ENCODE results near the gene MCAT.
"Not testable (repeated sequence)": the region's sequence is repeated elsewhere in the genome, so short reads cannot be mapped to it uniquely, and the experiment has no call there.

The MCAT gene

GRCh38 chr22:43152357-43153071 lies 9.3 kb upstream of the MCAT start:
- peak; percentile 40 to 70 for DNase-seq

DNA sequence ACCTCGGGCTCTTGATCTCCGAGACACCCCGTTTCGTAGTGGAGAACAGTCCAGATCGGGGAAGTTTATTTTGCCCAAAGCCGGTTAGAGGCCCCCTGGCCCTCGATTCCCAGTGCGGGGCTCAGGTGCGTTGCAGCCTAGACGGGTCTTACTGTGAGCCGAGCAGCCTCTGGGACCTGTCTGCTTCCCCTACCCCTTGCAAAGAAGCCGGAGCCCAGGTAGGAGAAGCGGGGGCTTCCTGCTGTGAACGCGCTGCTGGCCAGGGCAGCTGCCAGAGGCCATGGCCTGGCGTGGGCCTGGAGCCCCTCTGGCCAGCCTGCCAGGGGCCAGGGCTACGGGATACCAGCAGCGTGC lies 8.8 kb upstream of the MCAT start:
- no peak for DNase-seq

GRCh38 chr22:43151251-43152002 lies 8.2 kb upstream of the MCAT start, which contains the start of gene TSPO:
TSS of gene TSPO (plus strand) at chr22:43151559. CDS start at chr22:43159239, 7,680 bp downstream.
- peak; percentile 64 to 65 for DNase-seq

GRCh38 chr22:43150731-43151206 lies 7.6 kb upstream of the MCAT start:
- no peak for DNase-seq

GRCh38 chr22:43148581-43148980 lies 5.4 kb upstream of the MCAT start:
- peak in 1 of 2 donors; percentile 18 for DNase-seq

- DNase-seq: peak; percentile 67 to 80
These were observed 4.6 kb upstream of the MCAT start for GRCh38 chr22:43147821-43148220.

DNA sequence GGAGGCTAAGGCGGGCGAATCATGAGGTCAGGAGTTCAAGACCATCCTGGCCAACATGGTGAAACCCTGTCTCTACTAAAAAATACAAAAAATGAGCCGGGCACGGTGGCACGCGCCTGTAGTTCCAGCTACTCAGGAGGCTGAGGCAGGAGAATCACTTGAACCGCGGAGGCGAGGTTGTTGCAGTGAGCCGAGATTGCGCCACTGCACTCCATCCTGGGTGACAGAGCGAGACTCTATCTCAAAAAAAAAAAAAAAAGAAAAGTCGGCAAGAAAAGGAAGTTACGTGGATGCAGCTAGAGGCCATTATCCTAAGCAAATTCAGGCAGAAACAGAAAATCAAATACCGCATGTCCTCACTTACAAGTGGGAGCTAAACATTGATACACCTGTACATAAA lies 3.1 kb upstream of the MCAT start:
- peak; percentile 48 to 63 for DNase-seq

GRCh38 chr22:43145371-43145770 lies 2.2 kb upstream of the MCAT start:
- DNase-seq: not testable (repeated sequence)

GRCh38 chr22:43144949-43145348 lies 1.8 kb upstream of the MCAT start:
- DNase-seq: no peak

GRCh38 chr22:43136801-43137200 lies 6.4 kb downstream of the MCAT start:
- DNase-seq: no peak

GRCh38 chr22:43136255-43136654 lies 6.9 kb downstream of the MCAT start:
- DNase-seq: peak in 1 of 2 donors; percentile 45

DNA sequence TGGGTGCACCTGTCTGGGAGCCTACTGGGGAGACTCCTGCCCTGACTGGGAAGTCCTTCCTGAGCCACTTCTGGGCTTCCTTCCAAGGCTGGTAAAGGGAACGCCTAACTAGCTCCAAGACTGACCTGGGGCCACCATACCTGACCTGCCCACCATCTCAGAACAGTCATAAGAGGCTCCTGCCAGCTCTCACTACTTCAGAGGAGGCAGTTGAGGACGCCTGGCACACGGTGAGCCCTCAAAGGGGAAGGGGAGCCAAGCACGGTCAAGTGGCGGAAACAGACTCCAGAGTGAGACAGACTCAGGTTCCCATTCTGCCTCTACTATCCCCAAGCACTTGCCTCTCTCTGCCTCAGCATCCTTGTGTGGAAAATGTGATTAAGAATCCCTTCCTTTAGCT lies 7.6 kb downstream of the MCAT start:
- no peak for DNase-seq

- DNase-seq: no peak
These were observed 8.6 kb downstream of the MCAT start for GRCh38 chr22:43134553-43134952.

GRCh38 chr22:43133401-43133800 lies 9.8 kb downstream of the MCAT start:
- no peak for DNase-seq

GRCh38 chr22:43131773-43132501 lies 11.3 kb downstream of the MCAT start:
- no peak for DNase-seq

- peak in 1 of 2 donors; percentile 58 for DNase-seq
These were observed 13.5 kb downstream of the MCAT start for GRCh38 chr22:43129426-43130425.

DNA sequence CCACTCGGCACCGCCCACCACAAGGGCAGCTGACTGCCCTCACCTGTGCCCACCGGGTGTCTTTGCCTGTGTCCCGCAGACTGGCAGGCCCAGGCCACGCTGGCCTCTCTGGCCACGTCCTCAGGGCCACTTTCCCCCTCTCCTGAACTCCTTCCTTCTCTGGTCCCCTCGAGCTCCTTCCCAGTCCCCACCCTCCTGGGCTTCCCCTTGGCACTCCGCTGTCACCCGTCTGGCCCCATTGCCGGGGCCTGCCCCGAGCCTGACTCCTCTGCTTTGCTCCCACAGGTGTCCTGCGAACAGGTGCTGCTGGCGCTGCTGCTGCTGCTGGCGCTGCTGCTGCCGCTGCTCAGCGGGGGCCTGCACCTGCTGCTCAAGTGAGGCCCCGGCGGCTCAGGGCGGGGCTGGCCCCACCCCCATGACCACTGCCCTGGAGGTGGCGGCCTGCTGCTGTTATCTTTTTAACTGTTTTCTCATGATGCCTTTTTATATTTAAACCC lies 14.2 kb downstream of the MCAT start:
- DNase-seq: no peak

DNA sequence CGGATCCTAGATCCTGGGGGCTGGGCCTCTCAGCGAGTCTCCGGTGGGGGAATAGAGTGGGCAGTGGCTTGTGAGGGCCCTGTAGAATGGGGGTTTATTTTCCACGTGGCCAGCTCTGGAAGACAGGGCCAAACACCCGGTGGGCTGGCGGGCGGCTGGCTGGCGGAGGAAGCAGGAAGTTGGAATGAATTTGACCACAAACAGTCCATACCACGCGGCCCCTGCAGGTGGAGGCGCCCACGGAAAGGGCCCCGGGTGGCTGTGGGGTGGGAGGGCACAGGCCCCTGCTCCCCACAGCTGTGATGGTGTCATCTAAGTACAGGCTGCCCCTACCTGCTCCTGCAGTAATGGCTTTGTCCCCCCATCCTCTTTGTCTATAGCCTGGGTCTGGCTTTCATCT lies 15.1 kb downstream of the MCAT start:
- no peak for DNase-seq

- DNase-seq: no peak
These were observed 15.9 kb downstream of the MCAT start for GRCh38 chr22:43127166-43127908.

GRCh38 chr22:43126501-43127165 lies 16.6 kb downstream of the MCAT start:
- peak; percentile 37 to 40 for DNase-seq

Data from inflammatory macrophage treated with lipopolysaccharide for 1 hour (primary cell).